ENCODE measurements around the gene WNT4.

DNA sequence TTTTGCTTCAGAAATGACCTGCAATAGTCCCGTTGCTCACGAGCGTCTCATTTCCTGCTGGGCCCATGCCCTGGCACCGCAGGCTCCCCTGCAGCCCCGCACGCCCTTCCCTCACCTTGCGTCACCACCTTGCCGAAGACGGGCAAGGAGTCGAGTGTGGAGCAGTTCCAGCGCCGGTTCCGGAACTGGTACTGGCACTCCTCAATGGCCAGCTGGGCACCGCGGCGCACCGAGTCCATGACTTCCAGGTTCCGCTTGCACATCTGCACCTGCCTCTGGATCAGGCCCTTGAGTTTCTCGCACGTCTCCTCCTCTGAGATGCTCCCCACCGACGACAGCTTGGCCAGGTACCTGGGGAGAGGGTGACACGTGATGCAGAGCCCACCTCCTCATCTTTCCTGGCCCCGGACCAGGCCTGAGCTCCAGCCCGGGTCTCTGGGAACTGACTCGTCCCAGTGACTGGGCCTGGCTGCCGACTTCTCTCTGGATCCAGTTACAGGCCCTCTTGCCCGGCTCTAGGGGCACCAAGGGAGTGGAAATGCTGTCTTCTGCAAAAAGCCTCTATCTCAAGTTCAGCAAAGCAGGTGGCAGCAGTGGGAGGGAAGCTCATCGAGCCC is 13.3 kb downstream of the WNT4 start:
- TF ChIP-seq, protein P1, sequence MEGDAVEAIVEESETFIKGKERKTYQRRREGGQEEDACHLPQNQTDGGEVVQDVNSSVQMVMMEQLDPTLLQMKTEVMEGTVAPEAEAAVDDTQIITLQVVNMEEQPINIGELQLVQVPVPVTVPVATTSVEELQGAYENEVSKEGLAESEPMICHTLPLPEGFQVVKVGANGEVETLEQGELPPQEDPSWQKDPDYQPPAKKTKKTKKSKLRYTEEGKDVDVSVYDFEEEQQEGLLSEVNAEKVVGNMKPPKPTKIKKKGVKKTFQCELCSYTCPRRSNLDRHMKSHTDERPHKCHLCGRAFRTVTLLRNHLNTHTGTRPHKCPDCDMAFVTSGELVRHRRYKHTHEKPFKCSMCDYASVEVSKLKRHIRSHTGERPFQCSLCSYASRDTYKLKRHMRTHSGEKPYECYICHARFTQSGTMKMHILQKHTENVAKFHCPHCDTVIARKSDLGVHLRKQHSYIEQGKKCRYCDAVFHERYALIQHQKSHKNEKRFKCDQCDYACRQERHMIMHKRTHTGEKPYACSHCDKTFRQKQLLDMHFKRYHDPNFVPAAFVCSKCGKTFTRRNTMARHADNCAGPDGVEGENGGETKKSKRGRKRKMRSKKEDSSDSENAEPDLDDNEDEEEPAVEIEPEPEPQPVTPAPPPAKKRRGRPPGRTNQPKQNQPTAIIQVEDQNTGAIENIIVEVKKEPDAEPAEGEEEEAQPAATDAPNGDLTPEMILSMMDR (IDR thresholded peaks at IDR 0.05; ENCODE audit: borderline replicate concordance, extremely low read depth, low read length, poor library complexity, severe bottlenecking): no peak
- TF ChIP-seq EZH2 (IDR thresholded peaks at IDR 0.05; ENCODE audit: borderline replicate concordance, low read depth, low read length, severe bottlenecking): no peak

Data from DND-41 (cell line).